Breast epithelium (tissue), 3 donors: ENCODE data around the gene HMGXB3.
"Not testable (repeated sequence)": the region's sequence is repeated elsewhere in the genome, so short reads cannot be mapped to it uniquely, and the experiment has no call there.

Experiments
- CTCF ChIP-seq, 3 donors: fragments of 450-650 bp; IDR thresholded peaks; one replicate each; pipeline ENCODE4 v1.5.1; 2016 to 2017; ENCODE audit warnings: antibody characterized with exemption in 3 of 3, mild to moderate bottlenecking in 3 of 3, moderate library complexity in 3 of 3
- POLR2A ChIP-seq: fragments of 450-650 bp; IDR thresholded peaks from one replicate; pipeline ENCODE4 v1.6.1; 2016; ENCODE audit warnings: antibody characterized with exemption, mild to moderate bottlenecking, moderate library complexity
- POLR2AphosphoS5 ChIP-seq, 3 donors: sonication (generic); formaldehyde crosslinking; IDR thresholded peaks; one replicate each; pipeline ENCODE4 v1.6.1; 2017; ENCODE audit warnings: antibody characterized with exemption in 3 of 3

- TF ChIP-seq CTCF (IDR thresholded peaks at IDR 0.05); POLR2A; POLR2AphosphoS5 (IDR thresholded peaks at IDR 0.05): not testable (repeated sequence)
Measured at GRCh38 chr5:150050172-150050811, 49.8 kb downstream of the HMGXB3 start.
